Spleen (tissue), 7 donors: ENCODE results near the gene RAB13.

Experiments
- CTCF ChIP-seq, 11 experiments: fragments of 200-600 bp in 7 of 11; fragments of 450-650 bp in 4 of 11; sonication (generic) in 4 of 11; IDR thresholded peaks in 8 of 11; conservative IDR thresholded peaks in 3 of 11; 1 replicate in 7 of 11; 2 replicates in 4 of 11; pipeline versions ENCODE4 v1.4.0 to v1.8.0; 2016 to 2021; ENCODE audit warnings: antibody characterized with exemption in 11 of 11, inconsistent platforms in 4 of 11, mild to moderate bottlenecking in 1 of 11
- POLR2AphosphoS5 ChIP-seq, 3 donors: sonication (generic); formaldehyde crosslinking; IDR thresholded peaks; one replicate each; pipeline ENCODE4 v1.5.1; 2017; ENCODE audit warnings: antibody characterized with exemption in 3 of 3
- donor health status: DM: no; HTN: no; CAD: no; lungs with moderate emphysema.
- donor health status: DM: no; HTN: no; CAD: no.
- donor health status: DM: no; HTN: no; CAD: no.

GRCh38 chr1:154019269-154019668 lies 33.1 kb upstream of the RAB13 start:
- TF ChIP-seq CTCF (IDR thresholded peaks at IDR 0.05 in 8 of 11, conservative IDR thresholded peaks at IDR 0.05 in 3 of 11) (no peak), POLR2AphosphoS5 (IDR thresholded peaks at IDR 0.05) (no peak)
